HL-60/S4 treated with retinoic acid at 250 ng/mL for 4 days and 3 days (cell line): ENCODE measurements around the gene ARHGEF37.

ENCODE experiments used
- in situ Hi-C: fragments of 300-500 bp; cut with MboI; formaldehyde crosslinking; loops from 2 replicates; pipeline ENCODE4 v1.7.0; 2022; ENCODE audit warnings: low sequenced_read_pairs

ARHGEF37 gene

GRCh38 chr5:149667084-149667828, 86.0 kb downstream of the ARHGEF37 start:
- in situ Hi-C loops: loop anchor here (10.0 kb wide), 1 partner anchor 148 kb away; no protein-coding TSS in a partner anchor

- in situ Hi-C loops: loop anchor here (10.0 kb wide), 1 partner anchor 147 kb away; no protein-coding TSS in a partner anchor
Observed at GRCh38 chr5:149667829-149668330, 86.6 kb downstream of the ARHGEF37 start.

GRCh38 chr5:149669273-149669672, 88.0 kb downstream of the ARHGEF37 start:
- in situ Hi-C loops: loop anchor here (10.0 kb wide), 1 partner anchor 146 kb away; no protein-coding TSS in a partner anchor

- in situ Hi-C loops: no loop called here
Observed at GRCh38 chr5:149671544-149671943, 90.2 kb downstream of the ARHGEF37 start.

- in situ Hi-C loops: no loop called here
Observed at GRCh38 chr5:149672701-149673476, 91.6 kb downstream of the ARHGEF37 start.

GRCh38 chr5:149674686-149675085, 93.4 kb downstream of the ARHGEF37 start:
- in situ Hi-C loops: no loop called here

- in situ Hi-C loops: no loop called here
Observed at GRCh38 chr5:149675610-149676201, 94.4 kb downstream of the ARHGEF37 start.

GRCh38 chr5:149677731-149678130, 96.4 kb downstream of the ARHGEF37 start:
- in situ Hi-C loops: no loop called here

GRCh38 chr5:149679876-149680809, 98.8 kb downstream of the ARHGEF37 start:
- in situ Hi-C loops: no loop called here

- in situ Hi-C loops: no loop called here
Observed at GRCh38 chr5:149680810-149681221, 99.5 kb downstream of the ARHGEF37 start.

GRCh38 chr5:149681252-149681651, 100.0 kb downstream of the ARHGEF37 start:
- in situ Hi-C loops: no loop called here

- in situ Hi-C loops: no loop called here
Observed at GRCh38 chr5:149681922-149682321, 100.6 kb downstream of the ARHGEF37 start.

- in situ Hi-C loops: no loop called here
Observed at GRCh38 chr5:149682532-149683075, 101.3 kb downstream of the ARHGEF37 start.

GRCh38 chr5:149683964-149684363, 102.7 kb downstream of the ARHGEF37 start:
- in situ Hi-C loops: no loop called here

- in situ Hi-C loops: no loop called here
Observed at GRCh38 chr5:149684371-149684770, 103.1 kb downstream of the ARHGEF37 start.
